Psoas muscle (tissue), 8 donors: ENCODE measurements around the gene BNIP3. TPM values are rescaled to one million over a fixed set of nuclear protein-coding genes. Genes with fewer than 3 reads are reported as not detected.

Experiments used
- ATAC-seq, 4 donors: fragments of 200-7000 bp; cut with Tn5 transposase; one replicate each; pipeline ENCODE4 v1.9.1; 2020; ENCODE audit warnings: moderate library complexity in 3 of 4, mild to moderate bottlenecking in 2 of 4
- DNase-seq, 2 donors: peaks; one replicate each; pipeline ENCODE4 v3.0.0-alpha.2; 2020
- H3K27ac ChIP-seq: fragments of 200-600 bp; one replicate; pipeline ENCODE4 v1.8.0; 2022
- H3K27me3 ChIP-seq, 3 donors: fragments of 200-600 bp in 1 of 3; one replicate each; pipeline versions ENCODE4 v1.6.1 to v1.8.0; 2013 to 2022; ENCODE audit warnings: low read length in 2 of 3, mild to moderate bottlenecking in 2 of 3, moderate library complexity in 1 of 3; ENCODE audit not compliant: insufficient read depth in 3 of 3
- H3K36me3 ChIP-seq, 2 donors: fragments of 200-600 bp in 1 of 2; one replicate each; pipeline versions ENCODE4 v1.6.1 to v1.8.0; 2013 to 2022; ENCODE audit warnings: low read depth in 1 of 2, mild to moderate bottlenecking in 1 of 2, moderate library complexity in 1 of 2; ENCODE audit not compliant: insufficient read depth in 1 of 2
- H3K4me1 ChIP-seq: fragments of 200-600 bp; one replicate; pipeline ENCODE4 v1.8.0; 2022
- H3K4me3 ChIP-seq: fragments of 200-600 bp; one replicate; pipeline ENCODE4 v1.8.0; 2022; ENCODE audit warnings: mild to moderate bottlenecking
- H3K9me3 ChIP-seq: fragments of 200-600 bp; one replicate; pipeline ENCODE4 v1.8.0; 2022
- WGBS, 3 donors: extraction: QIAGEN DNeasy Blood & Tissue Kit; methylation state at CpG; one replicate each; pipeline versions ENCODE4 v1.1.6 to v1.1.7; 2013; 5-methylcytosine and 5-hydroxymethylcytosine counted together
- intact Hi-C, 2 donors: fragments of 100-400 bp; cut with DNase I; formaldehyde crosslinking; loops; one replicate each; pipeline versions ENCODE4 v1.11.0 to v1.14.2; 2022
- polyA plus RNA-seq, 3 donors: library from polyadenylated mRNA; stranded (reverse); fragments of 200-250 nt; gene quantifications; one replicate each; pipeline ENCODE4 v1.2.3, GENCODE V29; 2013
- total RNA-seq, 4 donors: library from RNA; stranded (reverse); fragmentation: NEBNext Ultra II Directional in 2 of 4; extraction: Animal tissue kit (Norgen Biotek cat#: 25700) in 2 of 4; gene quantifications; one replicate each; pipeline versions ENCODE4 v1.2.1 to v1.2.4, GENCODE V29; 2021 to 2023
- TF ChIP-seq, protein P1 (sequence below): fragments of 200-600 bp; IDR thresholded peaks from one replicate; pipeline ENCODE4 v1.8.0; 2022; ENCODE audit warnings: antibody characterized with exemption
- donor health status: healthy with polysubstance abuse.
- donor health status: DM: no; HTN: no; CAD: no; lungs with moderate emphysema.
- donor health status: Bipolar disorder and iron deficiency.
- donor health status: healthy.
- donor health status: DM: yes; HTN: yes; CAD: no.
- donor health status: DM: no; HTN: no; CAD: no.
- donor health status: DM: no; HTN: no; CAD: no.
- donor health status: DM: yes; HTN: yes; CAD: no.

Gene BNIP3
- total and polyA plus RNA-seq, 7 donors, result 85.9 to 210 (median 149) TPM

DNA sequence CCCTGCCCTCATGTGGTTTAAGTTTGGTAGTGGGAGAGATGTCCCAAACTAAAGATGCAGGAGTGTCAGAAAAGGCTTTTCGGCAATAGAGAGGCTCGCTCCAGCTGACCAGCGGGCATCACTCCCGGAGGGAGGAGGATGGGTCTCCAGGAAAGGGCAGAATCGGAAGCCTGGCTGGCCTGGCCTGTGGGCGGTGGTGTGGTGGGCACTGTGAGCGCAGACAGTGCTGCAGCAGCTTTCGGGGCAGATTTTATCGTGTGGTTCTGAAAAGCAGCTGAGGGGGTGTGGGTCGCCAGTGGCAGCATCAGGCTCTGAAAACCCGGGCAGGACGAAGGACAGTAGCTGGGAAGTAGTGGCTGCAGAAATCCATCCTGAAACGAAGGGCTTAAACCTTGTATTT lies 12.8 kb downstream of the BNIP3 start:
- intact Hi-C loops, result no loop called here
- 88 to 96% (median 94%) methylated on average over 13 of the region's 13 CpGs for WGBS, 3 donors
- Histone ChIP-seq H3K4me1 (peaks cover 23% of the 10 kb centered on the region), H3K27ac (no peak overlapping the region), H3K36me3 (peaks cover 0 to 75% of the 10 kb centered on the region in 2 donors), H3K27me3 (no peaks in the 10 kb centered on the region), H3K9me3 (no peaks in the 10 kb centered on the region), H3K4me3 (no peak overlapping the region)
- DNase-seq (no peak), ATAC-seq (no peak)
- TF ChIP-seq, protein P1, sequence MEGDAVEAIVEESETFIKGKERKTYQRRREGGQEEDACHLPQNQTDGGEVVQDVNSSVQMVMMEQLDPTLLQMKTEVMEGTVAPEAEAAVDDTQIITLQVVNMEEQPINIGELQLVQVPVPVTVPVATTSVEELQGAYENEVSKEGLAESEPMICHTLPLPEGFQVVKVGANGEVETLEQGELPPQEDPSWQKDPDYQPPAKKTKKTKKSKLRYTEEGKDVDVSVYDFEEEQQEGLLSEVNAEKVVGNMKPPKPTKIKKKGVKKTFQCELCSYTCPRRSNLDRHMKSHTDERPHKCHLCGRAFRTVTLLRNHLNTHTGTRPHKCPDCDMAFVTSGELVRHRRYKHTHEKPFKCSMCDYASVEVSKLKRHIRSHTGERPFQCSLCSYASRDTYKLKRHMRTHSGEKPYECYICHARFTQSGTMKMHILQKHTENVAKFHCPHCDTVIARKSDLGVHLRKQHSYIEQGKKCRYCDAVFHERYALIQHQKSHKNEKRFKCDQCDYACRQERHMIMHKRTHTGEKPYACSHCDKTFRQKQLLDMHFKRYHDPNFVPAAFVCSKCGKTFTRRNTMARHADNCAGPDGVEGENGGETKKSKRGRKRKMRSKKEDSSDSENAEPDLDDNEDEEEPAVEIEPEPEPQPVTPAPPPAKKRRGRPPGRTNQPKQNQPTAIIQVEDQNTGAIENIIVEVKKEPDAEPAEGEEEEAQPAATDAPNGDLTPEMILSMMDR, result no peak

DNA sequence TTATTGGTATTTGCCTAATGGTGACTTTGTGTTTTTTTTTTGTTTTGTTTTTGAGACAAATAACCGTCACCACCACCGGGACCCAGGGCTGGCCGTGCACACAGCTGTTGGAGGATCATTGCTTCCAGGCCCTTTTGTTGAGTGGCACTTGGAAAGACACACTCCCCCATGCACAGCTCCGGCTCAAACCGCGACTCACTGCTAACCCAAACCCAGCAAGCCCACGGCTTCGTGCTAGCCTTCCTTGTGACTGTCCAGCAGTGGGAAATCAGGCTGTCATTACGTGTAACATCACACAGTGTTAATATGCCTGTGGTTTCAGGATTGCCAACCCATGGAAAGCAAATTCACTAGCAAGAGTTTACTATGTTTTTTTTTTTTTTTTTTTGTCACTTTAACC lies 17.4 kb downstream of the BNIP3 start:
- Histone ChIP-seq H3K27me3 (no peaks in the 10 kb centered on the region), H3K4me1 (peaks cover 20% of the 10 kb centered on the region), H3K4me3 (no peak overlapping the region), H3K27ac (no peak overlapping the region), H3K9me3 (no peaks in the 10 kb centered on the region), H3K36me3 (peaks cover 0 to 53% of the 10 kb centered on the region in 2 donors)
- no peak for ATAC-seq
- intact Hi-C loops, result no loop called here
- no peak for DNase-seq
- TF ChIP-seq, protein P1, result no peak
- WGBS, 3 donors, result 69 to 89% (median 74%) methylated on average over 9 of the region's 9 CpGs

DNA sequence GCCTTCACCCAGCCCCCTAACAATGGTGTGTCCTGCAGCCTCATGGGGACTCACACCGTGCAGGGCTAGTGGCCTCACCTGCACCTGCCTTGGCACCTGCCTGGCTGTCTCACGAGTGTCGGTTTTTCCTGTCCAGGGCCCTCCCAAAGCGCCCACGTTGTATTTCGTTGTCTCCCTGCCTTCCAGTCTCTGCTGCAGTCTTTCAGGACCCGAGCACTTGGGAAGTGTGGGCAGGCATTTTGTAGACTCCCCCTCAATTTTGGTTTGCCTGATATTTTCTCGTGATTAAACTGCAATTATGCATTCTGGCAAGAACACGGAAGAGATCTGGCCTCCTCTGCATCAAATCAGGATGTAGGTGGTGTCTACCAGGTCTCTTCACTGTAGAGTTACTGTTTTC lies 17.9 kb downstream of the BNIP3 start:
- peaks cover 20% of the 10 kb centered on the region for H3K4me1 ChIP-seq
- no peak overlapping the region for H3K27ac ChIP-seq
- peaks cover 0 to 48% of the 10 kb centered on the region in 2 donors for H3K36me3 ChIP-seq
- no peak for ATAC-seq
- H3K27me3 ChIP-seq, result no peaks in the 10 kb centered on the region
- no peak overlapping the region for H3K4me3 ChIP-seq
- H3K9me3 ChIP-seq, result no peaks in the 10 kb centered on the region
- intact Hi-C loops, result no loop called here
- DNase-seq, result no peak
- WGBS, 3 donors, result 67 to 74% (median 68%) methylated on average over 9 of the region's 9 CpGs
- TF ChIP-seq, protein P1, result no peak

DNA sequence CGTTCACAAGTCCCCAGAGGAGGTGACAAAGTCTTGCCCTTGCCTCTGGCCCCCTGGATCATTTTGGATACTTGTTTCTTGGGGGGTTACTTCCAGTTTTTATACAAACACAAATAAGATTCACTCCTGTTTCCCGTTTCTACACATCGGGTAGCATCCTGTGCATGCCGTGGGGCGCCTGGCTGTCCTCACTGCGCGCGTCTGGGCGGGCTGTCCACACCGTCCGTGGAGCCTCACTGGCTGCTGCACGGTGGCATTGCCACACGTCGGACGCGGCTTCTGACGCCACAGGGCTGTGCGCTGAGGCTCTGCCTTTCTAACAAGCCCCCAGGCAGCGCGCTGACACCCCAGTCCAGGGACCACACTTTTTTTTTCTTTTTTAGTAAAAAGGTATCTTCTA lies 18.4 kb downstream of the BNIP3 start:
- Histone ChIP-seq H3K27me3 (no peaks in the 10 kb centered on the region), H3K36me3 (peaks cover 0 to 44% of the 10 kb centered on the region in 2 donors), H3K27ac (no peak overlapping the region), H3K9me3 (no peaks in the 10 kb centered on the region), H3K4me1 (peaks cover 20% of the 10 kb centered on the region), H3K4me3 (no peak overlapping the region)
- WGBS, 3 donors, result 89 to 92% (median 91%) methylated on average over 20 of the region's 20 CpGs
- TF ChIP-seq, protein P1, result no peak
- no peak for DNase-seq
- no peak for ATAC-seq
- intact Hi-C loops, result no loop called here
